ENCODE measurements around the gene DCST1.

GRCh38 chr1:155092641-155093040, 59.0 kb downstream of the DCST1 start:
- no peak for TF ChIP-seq CTCF (conservative IDR thresholded peaks at IDR 0.05)
- no peak for TF ChIP-seq ZFX (IDR thresholded peaks at IDR 0.05)

Data from C4-2B (cell line).